IMR-90 (cell line): ENCODE data around the gene FBXW8. TPM values are rescaled to one million over a fixed set of nuclear protein-coding genes. Genes with fewer than 3 reads are reported as not detected.

Experiments
- ATAC-seq: fragments of 200-7000 bp; cut with Tn5 transposase; 2 replicates; pipeline ENCODE4 v1.9.1; 2020; ENCODE audit warnings: low read depth, mild to moderate bottlenecking, moderate library complexity
- BruUV-seq: library from RNA; stranded (reverse); fragments of 400-500 nt; replicated peaks from 2 replicates; lab custom pipeline; 2021; lab: Mats Ljungman, UMichigan
- CTCF ChIA-PET: fragments of 300-600 bp; formaldehyde crosslinking; extraction: SDS; loops from one replicate; lab custom pipeline; 2021; ENCODE audit warnings: antibody characterized with exemption; lab: Yijun Ruan, JAX
- POLR2A ChIA-PET: fragments of 300-600 bp; sonication (Branson Sonifier 250); formaldehyde crosslinking; loops from one replicate; lab custom pipeline; 2022; ENCODE audit warnings: antibody characterized with exemption; ENCODE audit not compliant: unreplicated experiment; lab: Charles Lee
- DNase-seq: peaks from one replicate; pipeline ENCODE4 v3.0.0; 2013
- H2AFZ ChIP-seq: replicated peaks from 2 replicates; pipeline ENCODE3; 2013; ENCODE audit warnings: low read length, mild to moderate bottlenecking; ENCODE audit not compliant: poor library complexity
- H2AK5ac ChIP-seq: 2 replicates; pipeline ENCODE4 v1.6.1; 2013; ENCODE audit warnings: low read depth, low read length, inconsistent platforms
- H2AK9ac ChIP-seq: replicated peaks from 2 replicates; pipeline ENCODE3; 2013; ENCODE audit warnings: mild to moderate bottlenecking, low read depth, low read length, moderate library complexity; ENCODE audit not compliant: poor library complexity
- H2BK120ac ChIP-seq: 2 replicates; pipeline ENCODE4 v1.6.1; 2013; ENCODE audit warnings: low read depth, low read length, inconsistent platforms
- H2BK15ac ChIP-seq: 3 replicates; pipeline ENCODE4 v1.6.1; 2013; ENCODE audit warnings: low read depth, low read length, inconsistent platforms
- H2BK20ac ChIP-seq: 2 replicates; pipeline ENCODE4 v1.6.1; 2013; ENCODE audit warnings: low read depth, mild to moderate bottlenecking, inconsistent platforms, low read length, moderate library complexity
- H2BK5ac ChIP-seq: 2 replicates; pipeline ENCODE4 v1.6.1; 2013; ENCODE audit warnings: mild to moderate bottlenecking, low read depth, low read length, inconsistent platforms; ENCODE audit not compliant: poor library complexity, severe bottlenecking
- H3K14ac ChIP-seq: replicated peaks from 2 replicates; pipeline ENCODE4 v1.6.1; 2013; ENCODE audit warnings: low read depth, low read length, inconsistent platforms
- H3K18ac ChIP-seq: 2 replicates; pipeline ENCODE4 v1.6.1; 2013; ENCODE audit warnings: low read depth, low read length, control low read depth
- H3K23ac ChIP-seq: 2 replicates; pipeline ENCODE4 v1.6.1; 2013; ENCODE audit warnings: low read depth, low read length, inconsistent platforms
- H3K27ac ChIP-seq: 2 replicates; pipeline ENCODE4 v1.5.1; 2013; ENCODE audit warnings: mild to moderate bottlenecking, control low read depth, low read length; ENCODE audit not compliant: insufficient read depth
- H3K27me3 ChIP-seq: 2 replicates; pipeline ENCODE4 v1.6.1; 2013; ENCODE audit warnings: low read length; ENCODE audit not compliant: control insufficient read depth, insufficient read depth
- H3K36me3 ChIP-seq: 2 replicates; pipeline ENCODE4 v1.6.1; 2013; ENCODE audit warnings: low read length, mixed read lengths; ENCODE audit not compliant: control insufficient read depth, insufficient read depth
- H3K4ac ChIP-seq: 2 replicates; pipeline ENCODE4 v1.6.1; 2013; ENCODE audit warnings: low read depth, low read length, inconsistent platforms
- H3K4me1 ChIP-seq: 2 replicates; pipeline ENCODE4 v1.6.1; 2013; ENCODE audit warnings: low read length, mixed read lengths; ENCODE audit not compliant: control insufficient read depth, insufficient read depth
- H3K4me2 ChIP-seq: 2 replicates; pipeline ENCODE4 v1.6.1; 2013; ENCODE audit warnings: low read depth, mild to moderate bottlenecking, control low read depth, low read length, moderate library complexity
- H3K4me3 ChIP-seq: 2 replicates; pipeline ENCODE4 v1.5.1; 2013; ENCODE audit warnings: low read depth, mild to moderate bottlenecking, control low read depth, low read length, moderate library complexity; ENCODE audit not compliant: insufficient read depth
- H3K56ac ChIP-seq: 2 replicates; pipeline ENCODE4 v1.6.1; 2013; ENCODE audit warnings: low read length, inconsistent platforms; ENCODE audit not compliant: insufficient read depth; ENCODE audit errors: extremely low read depth
- H3K79me1 ChIP-seq, 2 experiments: 2 replicates each; pipeline ENCODE4 v1.6.1; 2013; ENCODE audit warnings: low read length in 2 of 2, inconsistent platforms in 1 of 2, low read depth in 1 of 2
- H3K9ac ChIP-seq: 2 replicates; pipeline ENCODE4 v1.6.1; 2013; ENCODE audit warnings: low read depth, low read length, control low read depth
- H3K9me1 ChIP-seq: 2 replicates; pipeline ENCODE4 v1.6.1; 2013; ENCODE audit warnings: low read length, inconsistent platforms; ENCODE audit not compliant: insufficient read depth
- H3K9me3 ChIP-seq: 2 replicates; pipeline ENCODE4 v1.6.1; 2013; ENCODE audit warnings: low read length; ENCODE audit not compliant: control insufficient read depth, insufficient read depth
- H4K20me1 ChIP-seq: 2 replicates; pipeline ENCODE4 v1.6.1; 2013; ENCODE audit warnings: low read length, inconsistent platforms; ENCODE audit not compliant: insufficient read depth
- H4K5ac ChIP-seq: 2 replicates; pipeline ENCODE4 v1.6.1; 2013; ENCODE audit warnings: mild to moderate bottlenecking, low read depth, low read length, control low read depth
- H4K8ac ChIP-seq, 2 experiments: 2 replicates each; pipeline ENCODE4 v1.6.1; 2013; ENCODE audit warnings: low read depth in 2 of 2, low read length in 2 of 2, control low read depth in 1 of 2, inconsistent platforms in 1 of 2
- H4K91ac ChIP-seq: 2 replicates; pipeline ENCODE4 v1.6.1; 2013; ENCODE audit warnings: low read depth, low read length, inconsistent platforms; ENCODE audit not compliant: insufficient read depth
- CTCF ChIP-seq: conservative IDR thresholded peaks from 2 replicates; pipeline ENCODE4 v1.5.1; 2012; ENCODE audit warnings: mild to moderate bottlenecking, low read depth, low read length, improper control_type of control experiment
- ELK1 ChIP-seq: fragments of 150-350 bp; IDR thresholded peaks from 2 replicates; pipeline ENCODE4 v1.6.1; 2016; ENCODE audit warnings: low read depth, mild to moderate bottlenecking, low read length, moderate library complexity, borderline replicate concordance
- FOS ChIP-seq: fragments of 150-350 bp; IDR thresholded peaks from 2 replicates; pipeline ENCODE4 v1.6.1; 2016; ENCODE audit warnings: low read depth, low read length
- MAZ ChIP-seq: IDR thresholded peaks from 2 replicates; pipeline ENCODE4 v1.6.1; 2012; ENCODE audit warnings: low read depth, mild to moderate bottlenecking, low read length, improper control_type of control experiment, moderate library complexity, borderline replicate concordance
- MXI1 ChIP-seq: IDR thresholded peaks from 2 replicates; pipeline ENCODE4 v1.6.1; 2012; ENCODE audit warnings: low read depth, mild to moderate bottlenecking, low read length, moderate library complexity, borderline replicate concordance
- NFE2L2 ChIP-seq: fragments of 150-350 bp; IDR thresholded peaks from 2 replicates; pipeline ENCODE4 v1.6.1; 2016; ENCODE audit warnings: low read depth, mild to moderate bottlenecking, low read length
- RCOR1 ChIP-seq: IDR thresholded peaks from 2 replicates; pipeline ENCODE4 v1.6.1; 2012; ENCODE audit warnings: mild to moderate bottlenecking, low read length, improper control_type of control experiment; ENCODE audit not compliant: insufficient replicate concordance
- SMC3 ChIP-seq: fragments of 150-350 bp; IDR thresholded peaks from 2 replicates; pipeline ENCODE4 v1.6.1; 2016; ENCODE audit warnings: low read depth, mild to moderate bottlenecking, antibody characterized with exemption, low read length, moderate library complexity
- WGBS, 2 experiments: methylation state at CpG; one replicate each; pipeline versions ENCODE4 v1.1.5 to v1.1.7; 2013; ENCODE audit warnings: missing lambda C conversion rate in 2 of 2; ENCODE audit not compliant: insufficient read length in 1 of 2; ENCODE audit errors: extremely low coverage in 2 of 2; 5-methylcytosine and 5-hydroxymethylcytosine counted together
- dilution Hi-C: fragments of 300-500 bp; cut with HindIII; formaldehyde crosslinking; loops from one replicate; pipeline ENCODE4 v1.14.3; 2018; ENCODE audit warnings: low sequenced_read_pairs; ENCODE audit not compliant: unreplicated experiment
- in situ Hi-C: fragments of 300-500 bp; cut with MboI; formaldehyde crosslinking; loops from 3 replicates; pipeline ENCODE4 v1.14.3; 2019; ENCODE audit warnings: low sequenced_read_pairs, inconsistent platforms, mixed read lengths
- intact Hi-C: fragments of 100-400 bp; cut with micrococcal nuclease; formaldehyde crosslinking; loops from 2 replicates; pipeline ENCODE4 v1.10.0; 2022
- polyA plus RNA-seq, 3 experiments: library from polyadenylated mRNA; depleted of rRNA; stranded (reverse); fragments of >200 nt; gene quantifications; 2 replicates each; pipeline ENCODE4 v1.2.3, GENCODE V29; 2012; ENCODE audit warnings: low replicate concordance in 1 of 3
- total RNA-seq: library from RNA; depleted of rRNA; stranded (reverse); fragments of >200 nt; gene quantifications from 2 replicates; pipeline ENCODE4 v1.2.3, GENCODE V29; 2012

The FBXW8 gene
- total and polyA plus RNA-seq, 2 of the 4 experiments (the other 2 are of a cell fraction) = 20.3 to 25.8 TPM

GRCh38 chr12:117051380-117051779 is 140.6 kb downstream of the FBXW8 start:
- no TSS peak for BruUV-seq
- H3K9me3 ChIP-seq = no peaks in the 10 kb centered on the region
- CTCF ChIA-PET = no interaction called here

More at GRCh38 chr12:117051380-117051779, 140.6 kb downstream of the FBXW8 start:
- Histone ChIP-seq H4K91ac (no peak overlapping the region), H3K18ac (no peak overlapping the region), H2AK9ac (no peak overlapping the region), H4K20me1 (no peaks in the 10 kb centered on the region), H3K9ac (no peak overlapping the region), H2BK120ac (no peak overlapping the region), H2AK5ac (no peak overlapping the region), H3K4me2 (no peak overlapping the region), H3K27me3 (peaks cover 22% of the 10 kb centered on the region; the same call in 1 of the 2 replicates), H3K4me3 (no peak overlapping the region), H3K27ac (no peak overlapping the region), H3K36me3 (no peaks in the 10 kb centered on the region), H3K79me1 (no peaks in the 10 kb centered on the region), H2BK20ac (no peak overlapping the region), H3K23ac (no peak overlapping the region), H2AFZ (no peak overlapping the region), H3K14ac (no peak overlapping the region), H3K4ac (no peak overlapping the region), H2BK15ac (no peak overlapping the region), H2BK5ac (no peak overlapping the region), H3K9me1 (peaks cover 16% of the 10 kb centered on the region), H3K4me1 (peaks cover 7% of the 10 kb centered on the region), H4K5ac (no peak overlapping the region), H4K8ac (no peak overlapping the region), H3K56ac (no peak overlapping the region)
- TF ChIP-seq MXI1 (no peak), ELK1 (no peak), MAZ (no peak), RCOR1 (no peak), NFE2L2 (no peak), FOS (no peak), CTCF (no peak), SMC3 (no peak)
- POLR2A ChIA-PET = no interaction called here
- WGBS, 2 experiments = 75% methylated on average over 2 of the region's 10 CpGs; no CpG with 5 or more reads in 1 of the 2 experiments
- dilution Hi-C loops (no loop called here), intact Hi-C loops (no loop called here), in situ Hi-C loops (no loop called here)
- DNase-seq = no peak
- ATAC-seq = no peak
